HG03342 (cell line): ENCODE results near the gene RSPH10B2.
"Not testable (repeated sequence)": the region's sequence is repeated elsewhere in the genome, so short reads cannot be mapped to it uniquely, and the experiment has no call there.

ENCODE experiments used
- ATAC-seq: cut with Tn5 transposase; IDR thresholded peaks from one replicate; pipeline ENCODE4 v1.9.1; 2021; ENCODE audit warnings: mild to moderate bottlenecking, moderate library complexity; ENCODE audit not compliant: unreplicated experiment

Gene RSPH10B2

GRCh38 chr7:6781581-6781980, 27.7 kb downstream of the RSPH10B2 start:
- not testable (repeated sequence) for ATAC-seq

GRCh38 chr7:6789353-6789752, 35.5 kb downstream of the RSPH10B2 start:
- not testable (repeated sequence) for ATAC-seq

DNA sequence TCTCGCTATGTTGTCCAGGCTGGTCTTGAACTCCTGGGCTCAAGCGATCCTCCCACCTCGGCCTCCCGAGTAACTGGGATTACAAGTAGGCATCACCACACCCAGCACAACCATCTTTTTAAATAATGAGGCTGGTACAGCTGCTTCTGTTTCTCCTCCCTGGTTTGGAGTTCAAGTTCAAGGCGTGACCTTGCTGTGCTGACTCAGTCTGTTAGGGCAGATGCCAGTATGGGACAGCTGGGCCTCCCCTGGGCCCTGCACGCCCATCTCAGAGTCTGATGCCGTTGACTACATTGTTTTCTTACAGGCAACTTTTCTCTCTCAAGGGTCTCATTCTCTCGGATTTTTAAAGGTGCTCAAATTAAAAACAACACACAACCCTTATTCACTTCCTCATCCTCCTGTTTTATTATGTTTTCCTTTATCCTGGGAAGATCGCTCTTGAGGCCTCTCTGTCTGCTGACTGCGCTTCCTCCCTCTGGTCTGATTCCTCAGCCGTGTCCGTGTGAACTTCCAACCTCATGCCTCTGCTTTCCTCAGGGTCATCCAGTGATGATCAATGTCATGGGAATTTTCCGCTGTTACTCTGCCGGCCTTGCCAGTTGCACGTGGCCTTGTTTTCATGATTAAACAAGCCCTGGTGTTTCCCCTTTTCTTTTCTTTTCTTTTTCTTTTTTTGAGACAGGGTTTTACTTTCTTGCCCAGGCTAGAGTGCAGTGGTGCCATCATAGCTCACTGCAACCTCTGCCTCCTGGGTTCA, 38.4 kb downstream of the RSPH10B2 start:
- ATAC-seq: not testable (repeated sequence)

DNA sequence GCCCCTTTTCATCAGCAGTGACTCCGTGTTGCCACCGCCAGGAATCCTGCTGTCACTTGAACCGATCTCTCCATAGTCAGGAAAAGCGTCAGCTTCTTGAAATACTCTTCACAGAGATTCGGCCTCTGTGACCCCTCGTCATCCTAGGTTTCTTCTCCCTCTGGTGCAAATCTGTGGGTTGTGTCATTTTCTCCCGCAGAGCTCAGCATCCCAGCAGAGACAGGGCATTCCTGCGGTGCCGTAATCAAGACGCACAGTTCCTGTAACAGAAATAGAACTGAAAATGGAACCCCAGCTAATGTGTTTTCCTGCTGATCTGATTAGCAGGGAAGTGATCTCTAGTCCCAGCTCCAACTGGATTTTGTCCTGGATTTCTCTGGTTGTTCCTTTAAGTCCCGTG, 40.4 kb downstream of the RSPH10B2 start:
- not testable (repeated sequence) for ATAC-seq

GRCh38 chr7:6797218-6797617, 43.3 kb downstream of the RSPH10B2 start:
- not testable (repeated sequence) for ATAC-seq

GRCh38 chr7:6798047-6798446, 44.1 kb downstream of the RSPH10B2 start:
- ATAC-seq: not testable (repeated sequence)

DNA sequence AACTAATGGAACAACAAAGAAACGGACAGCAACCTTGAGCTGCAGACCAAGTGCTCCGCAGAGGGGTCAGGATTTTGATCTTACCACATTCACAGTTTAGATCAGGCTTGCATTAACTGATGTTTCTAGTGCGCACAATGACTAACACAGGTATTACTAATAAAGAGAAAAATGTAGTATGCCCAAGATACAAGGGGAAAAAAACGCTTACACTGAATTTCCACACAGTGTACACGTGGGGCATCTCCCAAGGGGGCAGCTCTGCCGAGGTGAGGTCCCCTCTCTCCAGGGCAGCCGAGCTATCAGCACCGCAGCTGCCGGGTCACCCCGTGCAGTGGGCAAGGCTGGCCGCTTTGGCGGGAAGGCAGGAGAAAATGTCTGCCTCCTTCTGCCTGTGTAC, 46.0 kb downstream of the RSPH10B2 start:
- not testable (repeated sequence) for ATAC-seq

GRCh38 chr7:6800331-6800730, 46.4 kb downstream of the RSPH10B2 start:
- ATAC-seq: not testable (repeated sequence)

- ATAC-seq: not testable (repeated sequence)
Observed at GRCh38 chr7:6807393-6807918, 53.6 kb downstream of the RSPH10B2 start.

- not testable (repeated sequence) for ATAC-seq
Observed at GRCh38 chr7:6807959-6808358, 54.1 kb downstream of the RSPH10B2 start.

- not testable (repeated sequence) for ATAC-seq
Observed at GRCh38 chr7:6813011-6813410, 59.1 kb downstream of the RSPH10B2 start.

- ATAC-seq: not testable (repeated sequence)
Observed at GRCh38 chr7:6815470-6815869, 61.6 kb downstream of the RSPH10B2 start.

- not testable (repeated sequence) for ATAC-seq
Observed at GRCh38 chr7:6821622-6822021, 67.7 kb downstream of the RSPH10B2 start.

GRCh38 chr7:6825236-6826125, 71.6 kb downstream of the RSPH10B2 start:
- peak; percentile 1 for ATAC-seq

DNA sequence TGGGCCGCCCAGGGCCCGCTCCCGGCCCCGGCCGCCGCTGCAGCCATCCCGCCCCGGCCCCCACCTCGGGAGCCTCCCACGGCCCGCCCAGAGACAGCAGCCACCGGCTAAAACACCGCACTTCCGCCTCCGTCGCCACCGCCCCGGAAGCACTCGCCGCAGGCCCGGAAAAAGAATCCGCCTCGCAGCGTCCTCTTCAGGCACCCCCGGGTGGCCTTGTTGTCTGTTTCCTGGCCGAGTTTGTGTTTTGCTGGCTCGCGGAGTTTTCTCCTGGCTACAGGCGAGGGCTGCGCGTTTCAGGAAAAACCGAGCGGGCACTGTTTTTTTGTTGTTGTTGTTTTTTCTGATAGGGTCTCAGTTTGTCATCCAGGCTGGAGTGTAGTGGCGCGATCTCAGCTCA, 72.2 kb downstream of the RSPH10B2 start, which contains the start of gene CCZ1B:
Gene CCZ1B, minus strand, starts transcription at position 125 of the 400 bp plus-strand sequence. Its CDS starts 78 bp downstream, at position 47.
- peak; percentile 98 for ATAC-seq

GRCh38 chr7:6827180-6827579, 73.3 kb downstream of the RSPH10B2 start:
- ATAC-seq: not testable (repeated sequence)

GRCh38 chr7:6829616-6830015, 75.7 kb downstream of the RSPH10B2 start:
- not testable (repeated sequence) for ATAC-seq

DNA sequence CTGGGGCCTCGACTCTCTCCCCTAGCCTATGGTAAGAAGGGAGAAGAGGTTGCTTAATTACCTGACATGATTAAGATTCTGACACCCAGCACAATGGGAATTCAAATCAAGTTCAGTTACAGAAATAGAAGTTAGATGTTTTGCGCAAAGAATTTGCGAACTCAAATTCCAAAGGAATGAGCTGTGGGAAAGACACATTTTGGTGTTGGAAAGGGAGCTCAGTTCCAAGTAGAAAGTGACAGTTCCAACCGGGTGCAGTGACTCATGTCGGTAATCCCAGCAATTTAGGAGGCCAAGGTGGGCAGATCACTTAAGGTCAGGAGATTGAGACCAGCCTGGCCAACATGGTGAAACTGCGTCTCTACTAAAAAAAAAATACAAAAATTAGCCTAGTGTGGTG, 76.1 kb downstream of the RSPH10B2 start:
- not testable (repeated sequence) for ATAC-seq

DNA sequence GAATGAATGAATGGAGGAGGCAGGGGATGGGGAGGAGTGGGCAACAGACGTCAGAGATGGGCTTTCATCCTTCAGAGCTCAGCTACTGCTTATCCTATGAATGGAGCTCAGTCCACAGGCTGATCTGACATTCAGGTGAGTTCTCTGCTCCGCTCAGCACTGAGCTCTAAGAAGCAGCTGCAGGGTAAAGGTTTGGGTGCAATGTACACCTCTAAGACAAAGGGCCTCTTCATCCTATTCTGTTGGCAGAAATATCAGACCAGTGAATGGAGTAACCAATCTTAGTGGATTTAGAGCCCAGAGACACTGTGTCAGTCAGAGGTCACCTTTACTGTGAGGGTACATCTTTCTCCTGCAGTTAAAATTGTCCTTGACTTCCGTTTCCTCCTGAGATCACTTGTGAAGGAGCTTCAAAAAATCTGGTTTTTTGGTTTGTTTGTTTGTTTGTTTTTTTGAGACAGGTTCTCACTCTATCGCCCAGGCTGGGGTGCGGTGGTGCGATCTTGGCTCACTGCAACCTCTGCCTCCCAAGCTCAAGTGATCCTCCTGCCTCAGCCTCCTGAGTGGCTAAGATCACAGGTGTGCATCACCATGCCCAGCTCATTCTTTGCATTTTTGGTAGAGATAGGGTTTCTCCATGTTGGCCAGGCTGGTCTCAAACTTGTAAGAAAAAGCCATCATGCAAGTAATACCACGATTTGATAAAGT, 77.3 kb downstream of the RSPH10B2 start:
- no peak for ATAC-seq

- ATAC-seq: no peak
Observed at GRCh38 chr7:6833636-6834035, 79.7 kb downstream of the RSPH10B2 start.

- not testable (repeated sequence) for ATAC-seq
Observed at GRCh38 chr7:6835521-6835920, 81.6 kb downstream of the RSPH10B2 start.
